NT2/D1 (cell line): ENCODE data around the gene C5AR1.

Experiments
- SUZ12 ChIP-seq: IDR thresholded peaks from 2 replicates; pipeline ENCODE4 v1.6.1; 2011; ENCODE audit not compliant: insufficient read length, insufficient read depth; ENCODE audit errors: extremely low read depth
- YY1 ChIP-seq: IDR thresholded peaks from 2 replicates; pipeline ENCODE4 v1.6.1; 2011; ENCODE audit not compliant: insufficient read length, insufficient read depth

GRCh38 chr19:47350630-47351029 is 41.0 kb downstream of the C5AR1 start:
- TF ChIP-seq YY1 (no peak), SUZ12 (no peak)
